ENCODE data around the gene CISD3. TPM values are rescaled to one million over a fixed set of nuclear protein-coding genes. Genes with fewer than 3 reads are reported as not detected.

CISD3 gene
- total and polyA plus RNA-seq, 2 of the 4 experiments (the other 2 are of a cell fraction): 1.3 to 14.1 TPM

DNA sequence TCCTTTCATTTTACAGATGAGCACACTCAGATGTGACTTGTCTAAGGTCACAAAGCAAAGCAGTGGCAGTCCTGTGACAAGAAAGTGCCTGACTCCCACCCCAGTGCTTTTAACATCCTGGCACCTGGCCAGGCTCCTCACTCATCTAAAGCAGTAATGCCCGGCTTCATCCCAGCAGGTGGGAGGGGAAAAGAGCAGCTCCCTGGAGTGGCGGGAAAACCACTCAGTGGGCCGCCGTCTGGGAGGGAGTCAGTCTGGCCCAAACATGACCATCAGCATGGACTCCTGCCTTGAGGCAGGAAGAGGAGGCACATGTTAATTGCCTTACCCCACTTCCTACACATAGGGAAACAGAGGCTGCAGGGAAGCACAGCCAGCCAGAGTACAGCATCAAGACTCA lies 15.4 kb downstream of the CISD3 start:
- H3K36me3 ChIP-seq (ENCODE audit: control insufficient read depth, insufficient read depth, low read length): 0 out of 2 replicates have a peak, but pooled peaks cover 1% of the 10 kb centered on the region
- no peak overlapping the region for H3K14ac ChIP-seq (replicated peaks; ENCODE audit: low read depth, low read length)
- H2BK120ac ChIP-seq (ENCODE audit: low read depth, low read length): no peak overlapping the region
- H3K9me3 ChIP-seq (ENCODE audit: control insufficient read depth, insufficient read depth, low read length): no peaks in the 10 kb centered on the region
- H3K9ac ChIP-seq (ENCODE audit: low read depth, low read length): no peak overlapping the region
- no peak overlapping the region for H2AK5ac ChIP-seq (ENCODE audit: low read depth, low read length)
- H2AK9ac ChIP-seq (replicated peaks; ENCODE audit: low read depth, low read length, poor library complexity): no peak overlapping the region
- no CpG with 5 or more reads among the region's 4 CpGs for WGBS, 2 experiments (ENCODE audit: extremely low coverage in 2 of 2, insufficient read length in 1 of 2)
- dilution Hi-C loops (cut with HindIII; ENCODE audit: low sequenced_read_pairs, unreplicated experiment) (no loop called here), in situ Hi-C loops (cut with MboI; ENCODE audit: low sequenced_read_pairs) (no loop called here), intact Hi-C loops (cut with micrococcal nuclease) (no loop called here)
- H2BK20ac ChIP-seq (ENCODE audit: low read depth, low read length): no peak overlapping the region
- no peak overlapping the region for H2BK5ac ChIP-seq (ENCODE audit: low read depth, low read length, poor library complexity, severe bottlenecking)
- H3K18ac ChIP-seq (ENCODE audit: low read depth, low read length): no peak overlapping the region
- no peak overlapping the region for H2AFZ ChIP-seq (replicated peaks; ENCODE audit: low read length, poor library complexity)
- ChIA-PET CTCF (interaction anchor here (0.6 kb wide), 1 partner anchor 69 kb away, joined by 3 read pairs; no protein-coding TSS in a partner anchor), POLR2A (ENCODE audit: unreplicated experiment) (no interaction called here)
- ATAC-seq (ENCODE audit: low read depth) (no peak), DNase-seq (no peak)
- H4K5ac ChIP-seq (ENCODE audit: low read depth, low read length): no peak overlapping the region
- H2BK15ac ChIP-seq (ENCODE audit: low read depth, low read length): no peak overlapping the region
- H3K56ac ChIP-seq (ENCODE audit: extremely low read depth, insufficient read depth, low read length): no peak overlapping the region
- H3K4ac ChIP-seq (ENCODE audit: low read depth, low read length): no peak overlapping the region
- no peak for TF ChIP-seq MAFK (IDR thresholded peaks at IDR 0.05; ENCODE audit: low read depth, low read length)
- no peak for TF ChIP-seq CEBPB (IDR thresholded peaks at IDR 0.05; ENCODE audit: low read depth, low read length)
- TF ChIP-seq RAD21 (IDR thresholded peaks at IDR 0.05; ENCODE audit: low read length): no peak
- no peaks in the 10 kb centered on the region for H3K27me3 ChIP-seq (ENCODE audit: control insufficient read depth, insufficient read depth, low read length)
- H3K9me1 ChIP-seq (ENCODE audit: insufficient read depth, low read length): peaks cover 22% of the 10 kb centered on the region
- H3K4me2 ChIP-seq (ENCODE audit: low read depth, low read length): peak overlapping the region; percentile 95; the same call in 1 of the 2 replicates
- H4K20me1 ChIP-seq (ENCODE audit: insufficient read depth, low read length): peaks cover 66% of the 10 kb centered on the region
- no peak overlapping the region for H3K27ac ChIP-seq (ENCODE audit: insufficient read depth, low read length)
- peaks cover 12 to 66% of the 10 kb centered on the region in 2 experiments for H3K79me1 ChIP-seq (ENCODE audit: low read depth in 1 of 2, low read length in 2 of 2)
- no peak overlapping the region for H4K91ac ChIP-seq (ENCODE audit: insufficient read depth, low read depth, low read length)
- H3K4me3 ChIP-seq (ENCODE audit: insufficient read depth, low read depth, low read length): no peak overlapping the region
- peaks cover 25% of the 10 kb centered on the region for H3K4me1 ChIP-seq (ENCODE audit: control insufficient read depth, insufficient read depth, low read length)
- H4K8ac ChIP-seq (ENCODE audit: low read depth in 2 of 2, low read length in 2 of 2): no peak overlapping the region
- no peak overlapping the region for H3K23ac ChIP-seq (ENCODE audit: low read depth, low read length)
- no TSS peak for BruUV-seq (replicated peaks)
